HG02759 (cell line): Measurements from ENCODE around the gene ENG.
"Not testable (repeated sequence)": the region's sequence is repeated elsewhere in the genome, so short reads cannot be mapped to it uniquely, and the experiment has no call there.

ENCODE experiments used
- ATAC-seq: cut with Tn5 transposase; IDR thresholded peaks from one replicate; pipeline ENCODE4 v1.9.1; 2021; ENCODE audit warnings: mild to moderate bottlenecking, moderate library complexity; ENCODE audit not compliant: unreplicated experiment

The ENG gene

DNA sequence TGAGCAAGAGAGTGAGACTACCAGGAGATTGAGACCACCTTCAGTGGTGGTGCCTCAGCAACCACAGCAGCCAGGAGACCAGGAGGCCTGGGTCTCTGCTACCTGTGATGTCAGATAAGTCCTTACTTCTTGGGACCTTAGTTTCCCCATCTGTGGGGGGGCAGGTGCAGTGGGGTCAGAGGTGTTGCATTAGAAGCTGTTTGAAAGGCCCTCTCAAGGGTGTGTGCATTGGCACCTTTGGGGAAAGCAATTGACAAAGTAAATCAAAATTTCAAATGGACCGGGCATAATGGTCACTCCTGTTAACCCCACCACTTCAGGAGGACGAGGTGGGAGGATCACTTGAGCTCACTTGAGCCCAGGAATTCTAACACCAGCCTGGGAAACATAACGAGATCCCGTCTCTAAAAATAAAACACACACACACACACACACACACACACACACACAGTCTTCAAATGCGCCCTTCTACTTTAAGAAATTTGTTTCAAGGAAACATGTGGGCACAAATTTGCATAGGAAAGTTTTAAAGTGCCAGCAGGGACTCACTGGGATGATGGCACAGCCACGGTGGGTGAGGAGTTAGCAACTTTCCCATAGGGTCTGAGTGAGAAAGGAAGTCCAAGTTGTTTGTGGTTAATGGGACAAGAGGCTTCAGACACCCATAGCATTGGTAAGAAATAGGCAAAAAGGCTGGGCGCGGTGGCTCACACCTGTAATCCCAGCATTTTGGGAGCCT lies 24.4 kb upstream of the ENG start:
- ATAC-seq, result no peak

DNA sequence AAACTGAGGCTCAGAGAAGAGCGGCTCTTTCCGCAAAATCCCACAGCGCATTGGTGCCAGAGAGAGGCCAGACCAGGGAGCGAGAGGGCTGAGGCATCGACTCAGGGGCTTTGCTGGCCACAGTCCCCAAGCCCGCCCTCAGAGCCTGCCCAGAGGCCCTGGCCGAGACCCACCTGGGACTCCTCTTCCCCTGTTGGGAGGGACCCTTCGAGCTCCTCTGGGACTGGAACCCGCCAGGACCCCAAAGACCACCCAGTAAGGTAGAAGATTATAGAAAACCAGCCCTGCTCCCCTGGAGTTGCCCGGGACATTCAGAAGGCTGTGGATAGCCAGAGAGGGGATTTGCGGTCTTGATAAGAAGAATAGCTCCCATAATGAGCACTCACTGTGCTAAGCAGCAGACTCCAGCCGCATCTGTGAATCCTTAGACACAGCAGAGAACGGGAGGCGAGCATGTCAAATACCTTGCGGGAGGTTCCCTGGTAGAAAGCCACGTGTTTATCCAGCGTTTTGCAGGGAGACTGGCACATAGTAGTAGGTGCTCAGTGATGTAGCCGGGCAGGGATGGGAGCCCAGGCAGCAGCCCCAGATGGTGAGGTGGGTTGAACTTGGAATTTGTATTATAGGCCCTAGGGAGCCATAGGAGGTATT lies 23.7 kb upstream of the ENG start:
- no peak for ATAC-seq

DNA sequence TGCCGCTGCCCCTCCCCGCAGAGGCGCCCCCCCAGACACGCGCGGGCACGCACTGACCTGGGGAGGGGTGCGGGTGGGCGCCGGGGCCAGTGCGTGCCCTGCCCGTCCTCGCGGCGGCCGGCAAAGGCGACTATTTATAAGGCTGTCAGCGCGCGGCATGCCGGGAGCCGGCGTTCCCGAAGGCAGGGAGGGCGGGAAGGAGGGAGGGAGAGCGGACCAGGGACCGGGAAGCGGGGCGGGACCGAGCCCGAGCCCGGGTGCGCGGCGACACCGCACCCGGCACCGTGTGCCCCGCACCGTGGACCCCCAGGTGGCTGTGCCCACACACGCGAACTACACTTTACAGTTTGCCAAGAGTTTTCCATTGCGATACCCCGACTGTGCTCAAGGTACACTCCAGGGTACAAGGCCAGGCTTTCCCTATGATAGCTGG lies 23.1 kb upstream of the ENG start, which contains the start of gene AK1:
Gene AK1, minus strand, starts transcription at position 110 of the 433 bp plus-strand sequence. CDS start 3,058 bp downstream, outside the sequence.
- no peak for ATAC-seq

DNA sequence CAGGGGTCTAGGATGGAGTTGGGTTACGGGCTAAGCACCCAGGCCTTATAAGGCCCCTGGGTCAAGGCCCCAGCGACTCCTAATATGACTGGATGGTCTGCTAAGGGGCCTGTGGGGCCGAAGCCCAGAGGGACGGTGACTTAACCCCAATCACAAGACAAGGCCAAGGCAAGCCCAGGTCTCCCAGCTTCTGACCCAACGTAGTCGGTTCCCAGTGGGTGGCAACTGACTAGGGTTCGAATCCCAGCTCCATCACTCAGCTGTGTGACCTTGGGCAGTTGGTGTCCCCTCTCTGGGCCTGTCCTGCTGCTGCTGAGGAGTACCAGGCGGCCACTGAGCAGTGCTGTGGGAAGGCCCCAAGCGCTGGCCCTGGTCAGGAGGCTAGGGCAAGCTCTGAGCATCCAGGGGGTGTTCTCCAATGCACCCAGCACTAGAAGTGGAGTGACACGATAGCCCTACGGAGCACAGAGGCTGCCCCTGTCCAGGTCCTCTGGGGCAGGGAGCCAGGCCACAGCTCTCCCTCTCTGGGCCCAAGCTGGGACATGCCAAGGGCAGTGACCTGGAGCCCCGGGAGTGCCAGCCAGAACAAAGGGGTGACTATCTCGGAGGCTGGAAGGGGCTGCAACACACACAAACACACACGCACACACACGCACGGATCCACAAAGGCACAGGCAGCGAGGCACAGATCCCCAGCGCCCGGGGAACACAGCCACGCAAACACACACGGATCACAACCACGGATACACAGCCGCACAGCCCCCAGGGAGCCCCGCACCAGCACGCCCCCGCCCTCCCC lies 22.5 kb upstream of the ENG start:
- no peak for ATAC-seq

DNA sequence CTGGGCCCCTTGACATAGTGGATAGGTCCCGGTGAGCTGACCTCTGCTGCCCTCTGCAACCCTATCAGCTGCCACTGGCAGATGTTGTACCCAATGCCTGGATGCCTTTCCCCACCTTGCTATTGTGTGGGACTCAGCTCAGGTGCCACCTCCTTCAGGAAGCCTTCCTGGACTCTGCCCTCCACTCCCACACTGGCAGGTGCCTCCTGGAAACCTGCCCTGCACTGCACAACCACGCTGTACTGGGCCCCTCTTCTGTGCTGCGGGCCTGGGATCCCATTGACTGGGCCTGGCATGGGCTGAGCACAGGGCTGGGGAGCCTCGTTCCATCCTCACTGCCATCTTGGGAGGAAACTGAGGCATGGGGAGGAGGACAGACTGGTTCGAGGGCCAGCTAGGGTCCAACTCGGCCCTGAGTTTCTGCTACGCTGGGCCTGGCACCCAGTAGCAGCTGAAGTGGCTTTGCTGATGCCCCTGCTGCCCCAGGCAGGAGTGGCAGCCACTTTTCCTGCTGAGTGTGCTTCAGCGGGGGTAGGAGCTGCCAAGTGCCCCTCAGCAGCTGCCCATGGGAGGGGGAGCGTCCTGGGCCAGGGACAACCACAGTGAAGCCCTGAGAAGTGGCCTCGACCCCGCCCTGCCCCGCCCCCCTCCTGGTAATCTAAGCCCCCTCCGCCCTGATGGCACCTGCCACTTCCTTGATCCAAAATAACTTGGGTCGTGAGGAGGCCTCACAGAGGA lies 21.7 kb upstream of the ENG start:
- ATAC-seq, result no peak

DNA sequence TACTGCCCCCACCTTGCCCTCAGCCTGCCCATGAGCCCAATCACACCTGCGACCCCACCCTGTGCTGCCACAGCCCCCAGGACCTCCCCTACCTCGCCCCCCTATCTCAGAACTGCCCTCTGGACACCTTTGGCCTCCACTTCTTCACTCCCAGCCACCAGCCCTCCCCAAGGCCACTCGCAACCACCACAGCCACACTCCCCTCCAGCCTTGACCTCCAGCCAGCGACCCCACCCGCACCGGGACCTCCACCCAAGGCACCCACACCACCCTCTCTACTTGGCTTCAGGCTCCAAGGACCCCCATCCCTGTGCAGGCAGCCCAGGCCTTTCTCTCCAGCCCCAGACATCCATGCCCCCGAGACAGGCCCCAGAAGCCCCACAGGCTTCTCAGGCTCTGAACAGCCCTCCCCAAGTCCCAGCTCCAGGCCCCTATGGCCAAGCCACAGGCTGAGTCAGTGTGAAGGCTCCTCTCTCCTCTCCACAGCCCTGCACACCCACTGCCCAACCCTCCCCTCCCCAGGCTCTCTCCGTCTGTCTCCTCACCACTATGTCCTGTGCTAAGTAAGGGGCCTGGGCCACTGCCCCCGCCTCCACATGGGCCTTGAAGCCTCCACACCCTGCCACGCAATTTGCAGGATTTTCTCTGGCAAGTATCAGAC lies 21.0 kb upstream of the ENG start:
- ATAC-seq, result no peak

DNA sequence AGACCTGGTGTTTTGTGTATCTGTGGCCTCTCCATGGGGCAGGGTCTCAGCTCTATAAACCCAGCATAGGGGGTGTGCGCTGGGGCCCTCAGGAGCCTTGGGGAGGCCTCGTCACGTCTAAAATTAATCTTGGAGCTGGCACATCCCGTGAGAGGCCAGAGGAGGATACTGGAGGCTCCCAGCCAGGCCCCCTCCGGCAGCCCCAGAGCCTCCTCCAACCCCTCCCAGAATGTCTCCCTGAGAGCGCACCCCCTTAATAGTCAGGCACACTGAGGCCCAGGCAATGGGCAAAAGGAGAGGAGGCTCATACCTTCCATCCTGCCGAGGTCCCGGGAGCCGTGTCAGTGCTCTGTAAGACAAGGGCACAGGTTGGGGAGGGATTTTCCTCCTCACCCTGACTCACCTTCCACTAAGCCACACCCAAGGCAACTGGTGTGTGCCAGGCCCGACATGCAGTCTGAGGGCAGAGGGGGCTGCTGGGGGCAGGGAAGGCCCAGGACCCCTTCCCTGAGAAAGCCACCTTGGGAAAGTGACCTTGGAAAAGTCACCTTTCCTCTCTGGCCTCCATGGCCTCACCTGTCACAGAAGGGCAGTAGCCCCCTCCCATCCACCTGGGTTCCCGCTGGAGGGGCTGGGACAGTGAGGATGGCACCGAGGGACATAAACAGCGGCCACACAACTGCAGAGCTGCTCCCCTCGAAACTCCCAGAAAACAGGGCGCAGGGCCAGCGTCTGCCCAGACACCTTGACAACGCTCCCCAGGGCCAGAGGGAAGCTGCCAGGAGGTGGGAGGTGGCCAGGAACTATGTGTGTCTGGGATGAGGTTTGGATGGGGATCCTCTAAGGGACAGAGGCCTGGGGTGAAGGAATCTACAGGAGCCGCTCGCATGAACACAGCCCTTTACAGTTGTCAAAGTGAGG lies 20.1 kb upstream of the ENG start:
- ATAC-seq, result no peak

DNA sequence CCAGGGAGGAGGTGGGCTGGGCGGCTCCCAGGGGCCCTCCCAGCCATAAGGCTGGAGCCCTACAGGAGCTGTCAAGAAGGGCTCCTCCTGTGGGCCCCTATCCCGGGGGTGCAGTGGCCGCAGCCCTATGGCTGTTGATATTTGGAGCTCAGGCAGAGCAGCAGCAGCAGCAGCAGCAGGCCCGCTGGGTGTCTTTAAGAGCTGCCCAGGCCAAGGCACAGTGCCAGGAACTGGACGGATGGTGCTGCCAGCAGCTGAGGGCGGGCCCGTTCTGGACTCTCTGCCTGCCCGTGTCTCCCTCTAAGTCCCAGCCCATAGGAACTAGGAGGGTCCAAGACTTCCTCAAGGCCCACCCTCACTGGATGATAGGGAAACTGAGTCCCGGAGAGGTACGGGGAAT lies 19.4 kb upstream of the ENG start:
- ATAC-seq, result no peak

DNA sequence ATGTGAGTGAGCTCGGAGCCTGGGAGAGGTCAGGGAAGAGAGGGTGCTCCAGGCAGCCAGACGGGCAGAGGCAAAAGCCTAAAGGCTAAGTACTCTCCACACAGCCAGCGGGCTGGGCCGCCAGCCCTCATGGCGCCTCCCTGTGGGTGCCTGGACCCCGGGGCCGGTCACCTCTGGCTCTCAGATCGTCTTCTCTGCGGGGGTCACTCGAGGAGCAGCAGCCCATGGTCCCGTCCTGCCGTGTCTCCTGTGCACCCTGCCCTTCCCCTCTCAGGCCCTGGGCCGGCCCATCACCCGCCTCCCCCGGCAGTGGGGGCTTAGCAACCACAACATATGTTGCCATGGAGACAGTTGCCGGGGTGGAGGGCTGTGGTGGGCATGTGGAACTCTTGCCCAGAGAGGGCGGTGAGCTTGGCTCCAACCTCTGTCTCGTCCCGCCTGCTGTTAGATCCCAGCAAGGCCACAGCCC lies 18.8 kb upstream of the ENG start:
- no peak for ATAC-seq

DNA sequence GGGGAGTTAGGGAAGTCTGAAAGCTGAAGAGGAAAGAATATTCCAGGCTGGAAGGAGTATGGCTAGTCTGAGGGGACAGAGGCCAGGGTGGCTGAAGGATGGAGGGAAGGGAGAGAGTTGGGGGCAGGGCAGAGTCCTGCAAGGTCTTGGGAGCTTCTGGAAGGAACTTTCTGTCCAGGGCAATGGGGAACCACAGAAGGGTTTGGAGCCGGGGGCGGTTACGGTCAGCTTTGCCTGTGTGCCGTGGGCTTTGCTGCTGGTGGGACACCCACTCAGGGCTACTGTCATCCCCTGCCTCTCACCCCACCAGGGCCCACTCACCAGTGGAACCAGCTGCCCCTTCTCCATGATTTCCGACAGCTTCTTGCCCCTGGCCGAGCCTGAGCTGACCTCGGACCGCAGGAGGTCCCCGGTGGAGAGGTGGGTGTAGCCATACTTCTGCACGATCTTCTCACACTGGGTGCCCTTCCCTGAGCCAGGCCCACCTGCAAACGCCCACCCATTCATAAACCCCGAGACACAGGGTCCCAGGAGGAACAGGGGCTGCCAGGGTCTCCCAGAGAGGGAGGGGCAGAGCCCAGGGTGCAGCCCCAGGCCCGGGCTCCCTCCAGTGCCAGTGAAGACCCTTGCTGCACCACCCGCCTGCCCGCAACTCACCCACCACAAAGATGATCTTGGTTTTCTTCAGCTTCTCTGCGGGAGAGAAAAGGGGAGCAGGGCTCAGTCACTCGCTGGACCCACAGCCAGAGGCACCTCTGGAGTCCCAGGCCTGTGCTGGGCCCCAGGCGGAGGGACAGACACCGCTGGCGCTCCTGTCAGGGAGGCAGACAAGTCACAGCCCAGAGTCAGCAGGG lies 18.1 kb upstream of the ENG start:
- no peak for ATAC-seq

DNA sequence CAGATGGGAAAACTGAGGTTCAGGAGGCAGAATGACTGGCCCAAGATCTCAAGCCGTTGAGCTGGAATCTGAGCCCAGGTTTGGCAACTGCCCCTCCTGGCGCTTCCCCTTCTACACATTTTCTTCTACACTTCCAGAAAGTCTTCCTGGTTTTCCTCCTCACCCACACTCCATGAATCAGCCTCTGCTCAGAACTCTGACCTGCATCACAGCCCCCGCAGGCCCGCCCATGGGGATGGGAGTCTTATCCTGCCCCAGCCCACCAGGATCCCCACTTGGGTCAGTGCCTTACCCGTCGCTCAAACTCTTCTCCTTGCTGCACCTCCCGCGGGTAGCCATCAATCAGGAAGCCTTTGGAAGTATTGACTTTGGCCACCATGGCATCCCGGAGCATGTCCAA lies 17.1 kb upstream of the ENG start:
- ATAC-seq, result no peak

DNA sequence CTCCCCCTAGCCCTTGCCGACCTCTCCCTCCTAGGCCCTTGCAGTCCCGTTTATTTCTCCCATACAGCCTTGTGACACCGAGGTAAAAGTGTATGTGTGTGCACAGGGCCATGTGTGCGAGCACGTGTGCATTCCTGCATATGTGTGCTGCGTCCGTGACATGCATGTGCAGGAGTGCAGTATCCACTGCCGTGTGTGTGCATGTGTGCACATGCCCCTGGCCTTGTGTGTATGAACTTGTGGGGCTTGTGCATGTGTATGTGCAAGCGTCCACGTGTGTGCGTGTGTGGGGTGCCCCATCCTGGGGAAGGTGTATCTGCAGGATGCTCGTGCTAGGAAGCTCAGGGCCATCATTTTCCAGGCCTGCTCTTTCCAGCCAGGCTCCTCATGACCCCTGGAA lies 16.4 kb upstream of the ENG start:
- ATAC-seq, result no peak

DNA sequence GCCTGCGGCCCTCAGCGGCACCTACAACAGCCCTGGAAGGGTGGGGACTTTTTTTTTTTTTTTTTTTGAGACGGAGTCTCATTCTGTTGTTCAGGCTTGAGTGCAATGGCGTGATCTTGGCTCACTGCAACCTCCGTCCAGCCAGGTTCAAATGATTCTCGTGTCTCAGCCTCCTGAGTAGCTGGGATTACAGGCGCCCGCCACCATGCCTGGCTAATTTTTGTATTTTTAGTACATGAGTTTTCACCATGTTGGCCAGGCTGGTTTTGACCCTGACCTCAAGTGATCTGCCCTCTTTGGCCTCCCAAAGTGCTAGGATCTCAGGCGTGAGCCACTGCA lies 15.7 kb upstream of the ENG start:
- not testable (repeated sequence) for ATAC-seq

DNA sequence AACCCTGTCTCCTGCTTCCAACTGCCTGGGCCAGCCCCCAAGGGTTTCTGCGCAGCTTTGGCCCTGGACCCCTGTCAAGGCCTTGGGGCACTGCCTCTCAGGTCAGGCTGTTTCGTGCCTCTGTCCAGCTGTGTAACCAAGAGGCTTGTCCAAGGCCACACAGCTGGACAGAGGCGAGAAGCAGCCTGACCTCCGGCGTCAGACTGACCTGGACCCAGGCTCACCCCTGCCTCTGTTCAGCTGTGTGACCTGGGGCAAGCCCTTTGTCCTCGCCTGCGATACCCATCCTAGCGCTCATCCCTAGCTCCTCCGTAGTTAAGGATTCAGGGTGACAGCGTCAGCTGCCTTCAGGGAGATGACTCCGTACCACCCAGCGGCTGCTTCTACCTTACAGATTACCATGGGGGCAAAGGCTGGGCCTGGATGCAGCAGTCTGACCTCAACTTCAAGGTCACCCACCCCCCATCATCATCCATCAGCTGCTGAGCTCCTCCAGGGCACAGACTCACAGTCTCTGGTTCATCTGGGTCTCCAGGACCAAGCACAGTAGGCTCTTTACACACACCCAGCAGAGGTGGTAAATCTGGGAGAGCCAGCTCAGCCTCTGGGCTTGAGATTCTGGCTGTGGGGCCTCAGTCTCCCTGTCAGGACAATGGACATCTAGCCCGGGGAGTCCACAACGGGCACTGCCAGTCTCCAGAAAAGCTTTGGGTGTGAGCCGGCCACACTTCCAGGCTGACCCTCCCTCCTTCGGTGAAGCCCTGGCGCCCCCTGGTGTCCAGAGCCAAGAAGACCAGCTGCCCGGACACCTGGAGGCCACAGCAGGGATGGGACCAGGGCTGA lies 15.1 kb upstream of the ENG start:
- ATAC-seq, result no peak

DNA sequence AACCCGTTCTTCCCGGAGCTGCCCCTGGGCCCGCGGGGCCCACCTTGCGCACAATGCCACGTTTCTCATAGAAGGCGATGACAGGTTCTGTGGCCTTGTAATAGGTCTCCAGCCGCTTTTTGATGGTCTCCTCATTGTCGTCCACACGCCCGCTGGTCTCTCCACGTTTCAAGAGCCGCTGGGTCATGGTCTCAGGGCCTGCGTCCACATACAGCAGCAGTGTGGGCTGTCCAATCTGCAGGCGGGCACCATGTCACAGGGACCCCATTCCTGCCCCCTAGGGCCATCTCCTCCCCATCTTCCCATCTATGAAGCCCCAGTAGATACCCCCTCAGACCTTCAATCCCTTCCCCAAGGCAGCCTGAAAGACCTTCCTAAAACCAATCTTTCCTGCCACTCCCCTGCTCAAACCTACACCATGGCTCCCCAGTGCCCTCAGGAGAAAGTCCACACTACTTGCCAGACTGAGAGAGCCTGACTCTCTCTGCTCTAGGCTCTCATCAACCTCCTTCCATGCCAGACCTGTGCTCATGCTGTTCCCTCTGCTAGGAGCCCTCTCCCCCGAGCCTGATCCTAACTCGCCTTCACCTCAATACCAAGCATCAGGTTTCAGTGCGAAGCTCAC lies 13.9 kb upstream of the ENG start:
- no peak for ATAC-seq

DNA sequence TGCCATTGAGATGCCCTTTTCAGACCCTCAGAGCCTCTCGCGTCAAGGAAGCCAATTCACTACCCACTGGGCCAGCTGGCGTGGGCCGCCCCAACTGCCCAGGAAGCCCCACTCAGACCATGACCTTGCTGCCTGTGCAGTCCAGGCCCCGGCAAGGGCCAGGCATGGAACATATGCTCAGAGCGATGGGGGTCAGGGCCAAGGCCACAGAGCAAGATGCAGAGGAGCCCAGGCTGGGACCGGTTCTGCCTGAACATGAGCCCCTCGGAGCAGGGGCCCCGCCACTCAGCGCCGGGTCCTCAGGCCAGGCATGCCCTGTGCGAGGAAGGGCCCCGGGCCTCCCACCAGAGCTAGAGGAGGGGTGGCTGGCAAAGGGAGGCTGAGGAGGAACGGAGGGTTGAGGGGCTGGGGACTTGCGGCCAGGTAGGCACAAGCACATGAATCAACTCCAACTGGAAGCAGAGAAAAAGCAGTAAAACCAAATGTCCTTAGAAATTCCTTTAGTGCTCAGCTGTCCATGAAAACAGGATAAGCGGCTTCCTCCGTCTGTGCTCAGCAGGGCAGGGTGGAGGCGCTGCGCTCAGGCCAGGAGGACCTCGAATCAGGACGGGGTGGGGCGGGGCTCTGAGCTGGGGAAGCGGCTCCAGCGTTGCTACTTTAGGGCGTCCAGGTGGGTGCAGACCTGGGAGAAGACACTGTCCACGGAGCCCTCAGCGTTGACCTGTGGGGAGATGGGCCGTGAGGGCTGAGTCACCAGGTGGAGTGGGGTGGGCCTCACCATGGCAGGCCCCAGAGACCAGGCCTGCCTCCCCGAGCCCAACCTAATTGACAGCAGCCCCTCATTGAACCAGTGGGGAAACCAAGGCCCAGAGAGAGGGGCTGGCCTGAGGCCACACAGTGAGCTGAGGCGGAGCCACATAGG lies 13.2 kb upstream of the ENG start:
- no peak for ATAC-seq
